C4-2B (cell line): Measurements from ENCODE around the gene SPACA7.

Experiments
- CTCF ChIP-seq: fragments of 450-650 bp; conservative IDR thresholded peaks from 2 replicates; pipeline ENCODE4 v1.5.1; 2017; ENCODE audit warnings: mild to moderate bottlenecking
- ZFX ChIP-seq: fragments of 450-650 bp; IDR thresholded peaks from 2 replicates; pipeline ENCODE4 v1.6.1; 2017

DNA sequence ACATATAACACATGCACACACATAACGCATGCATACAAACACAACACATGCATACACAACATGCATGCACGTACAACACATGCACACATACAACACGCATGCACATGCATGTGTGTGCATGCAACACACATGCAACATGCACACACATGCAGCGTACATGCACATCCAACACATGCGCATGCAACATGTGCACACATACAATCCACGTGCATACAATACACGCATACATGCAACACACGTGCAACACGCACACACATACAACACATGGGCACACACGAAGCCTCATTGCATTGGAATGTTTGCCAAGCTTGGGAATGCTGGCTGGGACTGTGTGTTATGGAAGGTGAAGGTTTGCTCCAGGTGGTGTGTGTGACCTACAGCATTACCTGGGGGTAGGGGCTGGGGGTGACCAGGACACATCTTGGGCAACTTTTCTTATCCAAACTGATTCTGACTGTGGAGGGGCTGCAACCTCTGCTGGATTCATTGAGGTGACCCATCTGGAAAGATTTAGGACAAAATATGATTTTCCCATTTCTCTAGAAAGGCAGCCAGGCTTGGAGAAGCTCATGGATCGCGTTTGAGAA lies 58.9 kb downstream of the SPACA7 start:
- TF ChIP-seq CTCF, result no peak
- no peak for TF ChIP-seq ZFX
